ENCODE data around the gene SFTPD.

Gene SFTPD

DNA sequence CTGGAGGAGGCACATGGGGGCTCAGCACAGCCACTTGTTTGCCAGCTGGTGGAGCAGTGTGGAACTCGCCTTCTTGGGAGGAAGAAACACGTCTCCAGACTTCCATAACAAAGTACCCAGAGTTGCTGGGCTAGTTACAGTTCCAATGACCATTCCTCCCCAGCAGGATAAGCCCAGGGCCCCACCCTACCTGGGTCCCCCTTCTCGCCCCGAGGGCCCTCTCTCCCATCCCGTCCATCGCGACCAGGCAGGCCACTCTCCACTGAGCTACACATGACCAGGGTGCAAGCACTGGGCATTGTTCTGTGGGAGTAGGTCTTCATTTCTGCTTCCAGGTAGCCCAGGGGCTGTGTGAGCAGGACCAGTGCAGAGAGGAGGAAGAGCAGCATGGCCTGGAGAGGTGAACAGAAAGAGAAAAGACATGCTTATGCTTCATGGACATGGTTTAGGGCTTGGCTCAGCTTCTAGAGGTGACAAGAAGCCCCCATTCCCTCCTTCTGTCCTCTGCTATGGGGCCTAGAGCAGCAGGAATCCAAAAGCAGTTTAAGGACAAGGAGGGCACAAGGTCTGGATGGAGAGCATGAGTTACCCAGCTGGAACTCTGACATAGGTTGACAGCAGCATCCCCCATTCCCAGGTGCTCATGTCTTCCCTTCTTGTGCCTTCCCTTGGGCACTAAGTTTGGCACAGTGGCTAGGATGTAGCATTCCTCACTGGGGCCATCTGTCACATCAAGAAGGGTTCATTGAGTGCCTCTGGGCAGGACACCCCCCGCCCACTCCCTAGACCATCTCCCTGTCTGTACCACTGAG is 2.4 kb downstream of the SFTPD start:
- Histone ChIP-seq H3K4me3 (replicated peaks; ENCODE audit: insufficient read depth, low read length) (no peak overlapping the region), H3K27me3 (ENCODE audit: insufficient read depth, poor library complexity, severe bottlenecking) (no peaks in the 10 kb centered on the region), H3K27ac (replicated peaks) (no peak overlapping the region)
- no peak for TF ChIP-seq GABPA (IDR thresholded peaks at IDR 0.05; ENCODE audit: low read depth)
- no peak for TF ChIP-seq POLR2AphosphoS5 (IDR thresholded peaks at IDR 0.05; ENCODE audit: low read depth)
- TF ChIP-seq, protein P1, sequence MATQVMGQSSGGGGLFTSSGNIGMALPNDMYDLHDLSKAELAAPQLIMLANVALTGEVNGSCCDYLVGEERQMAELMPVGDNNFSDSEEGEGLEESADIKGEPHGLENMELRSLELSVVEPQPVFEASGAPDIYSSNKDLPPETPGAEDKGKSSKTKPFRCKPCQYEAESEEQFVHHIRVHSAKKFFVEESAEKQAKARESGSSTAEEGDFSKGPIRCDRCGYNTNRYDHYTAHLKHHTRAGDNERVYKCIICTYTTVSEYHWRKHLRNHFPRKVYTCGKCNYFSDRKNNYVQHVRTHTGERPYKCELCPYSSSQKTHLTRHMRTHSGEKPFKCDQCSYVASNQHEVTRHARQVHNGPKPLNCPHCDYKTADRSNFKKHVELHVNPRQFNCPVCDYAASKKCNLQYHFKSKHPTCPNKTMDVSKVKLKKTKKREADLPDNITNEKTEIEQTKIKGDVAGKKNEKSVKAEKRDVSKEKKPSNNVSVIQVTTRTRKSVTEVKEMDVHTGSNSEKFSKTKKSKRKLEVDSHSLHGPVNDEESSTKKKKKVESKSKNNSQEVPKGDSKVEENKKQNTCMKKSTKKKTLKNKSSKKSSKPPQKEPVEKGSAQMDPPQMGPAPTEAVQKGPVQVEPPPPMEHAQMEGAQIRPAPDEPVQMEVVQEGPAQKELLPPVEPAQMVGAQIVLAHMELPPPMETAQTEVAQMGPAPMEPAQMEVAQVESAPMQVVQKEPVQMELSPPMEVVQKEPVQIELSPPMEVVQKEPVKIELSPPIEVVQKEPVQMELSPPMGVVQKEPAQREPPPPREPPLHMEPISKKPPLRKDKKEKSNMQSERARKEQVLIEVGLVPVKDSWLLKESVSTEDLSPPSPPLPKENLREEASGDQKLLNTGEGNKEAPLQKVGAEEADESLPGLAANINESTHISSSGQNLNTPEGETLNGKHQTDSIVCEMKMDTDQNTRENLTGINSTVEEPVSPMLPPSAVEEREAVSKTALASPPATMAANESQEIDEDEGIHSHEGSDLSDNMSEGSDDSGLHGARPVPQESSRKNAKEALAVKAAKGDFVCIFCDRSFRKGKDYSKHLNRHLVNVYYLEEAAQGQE (IDR thresholded peaks at IDR 0.05; ENCODE audit: insufficient replicate concordance, low read depth), result no peak
- no peak for TF ChIP-seq SPI1 (IDR thresholded peaks at IDR 0.05; ENCODE audit: borderline replicate concordance, low read depth)
- TF ChIP-seq, protein P2, sequence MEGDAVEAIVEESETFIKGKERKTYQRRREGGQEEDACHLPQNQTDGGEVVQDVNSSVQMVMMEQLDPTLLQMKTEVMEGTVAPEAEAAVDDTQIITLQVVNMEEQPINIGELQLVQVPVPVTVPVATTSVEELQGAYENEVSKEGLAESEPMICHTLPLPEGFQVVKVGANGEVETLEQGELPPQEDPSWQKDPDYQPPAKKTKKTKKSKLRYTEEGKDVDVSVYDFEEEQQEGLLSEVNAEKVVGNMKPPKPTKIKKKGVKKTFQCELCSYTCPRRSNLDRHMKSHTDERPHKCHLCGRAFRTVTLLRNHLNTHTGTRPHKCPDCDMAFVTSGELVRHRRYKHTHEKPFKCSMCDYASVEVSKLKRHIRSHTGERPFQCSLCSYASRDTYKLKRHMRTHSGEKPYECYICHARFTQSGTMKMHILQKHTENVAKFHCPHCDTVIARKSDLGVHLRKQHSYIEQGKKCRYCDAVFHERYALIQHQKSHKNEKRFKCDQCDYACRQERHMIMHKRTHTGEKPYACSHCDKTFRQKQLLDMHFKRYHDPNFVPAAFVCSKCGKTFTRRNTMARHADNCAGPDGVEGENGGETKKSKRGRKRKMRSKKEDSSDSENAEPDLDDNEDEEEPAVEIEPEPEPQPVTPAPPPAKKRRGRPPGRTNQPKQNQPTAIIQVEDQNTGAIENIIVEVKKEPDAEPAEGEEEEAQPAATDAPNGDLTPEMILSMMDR (IDR thresholded peaks at IDR 0.05; ENCODE audit: insufficient read depth, low read length), result no peak
- DNase-seq (ENCODE audit: low read depth in 1 of 2, low spot score in 1 of 2), result no peak

DNA sequence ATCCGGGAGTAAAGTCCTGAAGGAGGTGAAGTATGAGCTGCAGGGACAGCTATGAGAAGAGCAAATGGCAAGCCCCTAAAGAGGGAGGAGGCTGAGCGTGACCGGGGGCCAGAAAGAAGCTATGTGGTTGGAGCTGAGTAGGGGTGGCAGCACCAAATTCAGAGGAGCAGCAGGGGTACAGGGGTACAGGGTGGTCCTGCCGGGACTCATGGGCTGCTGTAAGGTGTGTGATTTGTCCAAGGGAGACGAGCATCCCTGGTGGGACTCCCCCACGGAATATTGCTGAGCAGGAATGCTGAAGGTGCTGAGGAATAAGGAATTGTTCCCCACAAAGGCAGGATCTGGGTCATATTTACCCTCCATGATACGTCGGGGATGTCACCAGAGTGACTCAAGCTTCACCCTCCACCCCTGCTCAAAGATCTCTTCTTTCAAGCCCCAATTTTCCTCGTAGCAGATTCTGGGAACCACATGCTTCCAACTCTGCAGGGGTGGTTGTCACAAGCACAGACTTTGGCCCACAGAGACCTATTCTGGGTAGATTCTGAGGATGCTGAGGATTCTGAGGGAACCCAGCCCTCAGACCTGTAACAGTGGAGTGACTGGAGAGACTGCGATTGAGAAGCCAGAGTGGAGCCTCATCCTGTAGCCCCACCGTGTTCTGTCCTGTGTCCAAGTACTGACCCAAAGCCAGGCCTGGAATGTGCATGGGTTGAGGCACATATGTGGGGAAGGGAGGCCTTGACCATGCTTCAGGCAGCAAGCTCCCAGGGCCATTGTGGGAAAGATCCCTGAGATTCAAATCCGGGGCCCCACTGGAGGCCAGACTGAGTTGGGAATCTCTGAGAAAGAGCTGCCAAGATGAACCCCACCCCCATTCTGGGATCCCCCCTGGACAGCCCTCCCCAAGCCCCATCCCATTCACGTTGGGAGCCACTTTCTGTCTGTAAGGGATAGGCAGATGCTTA is 4.2 kb downstream of the SFTPD start:
- TF ChIP-seq, protein P2 (IDR thresholded peaks at IDR 0.05; ENCODE audit: insufficient read depth, low read length), result no peak
- TF ChIP-seq POLR2AphosphoS5 (IDR thresholded peaks at IDR 0.05; ENCODE audit: low read depth), result no peak
- TF ChIP-seq SPI1 (IDR thresholded peaks at IDR 0.05; ENCODE audit: borderline replicate concordance, low read depth), result no peak
- TF ChIP-seq GABPA (IDR thresholded peaks at IDR 0.05; ENCODE audit: low read depth), result no peak
- TF ChIP-seq, protein P1 (IDR thresholded peaks at IDR 0.05; ENCODE audit: insufficient replicate concordance, low read depth), result no peak
- Histone ChIP-seq H3K27ac (replicated peaks) (no peak overlapping the region), H3K27me3 (ENCODE audit: insufficient read depth, poor library complexity, severe bottlenecking) (no peaks in the 10 kb centered on the region), H3K4me3 (replicated peaks; ENCODE audit: insufficient read depth, low read length) (no peak overlapping the region)
- DNase-seq (ENCODE audit: low read depth in 1 of 2, low spot score in 1 of 2), result no peak

DNA sequence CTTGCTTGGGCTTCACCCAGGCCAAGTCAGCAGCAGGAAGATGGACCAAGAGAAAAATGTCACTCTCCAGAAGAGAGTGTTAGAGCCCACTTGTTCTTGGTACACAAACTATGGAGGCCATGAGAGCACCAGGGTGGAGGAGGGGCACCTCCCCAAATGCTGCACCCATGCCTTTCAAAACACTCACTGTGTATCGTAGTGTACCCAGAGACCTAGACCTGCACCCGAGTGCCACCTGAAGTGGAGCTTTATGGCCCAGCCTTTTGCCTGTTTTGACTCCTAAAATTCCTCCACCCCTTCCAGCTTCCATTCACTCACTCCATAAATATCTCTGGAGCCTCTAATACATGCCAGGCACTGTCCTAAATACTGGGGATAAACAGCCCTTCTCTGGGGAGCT is 5.0 kb downstream of the SFTPD start:
- Histone ChIP-seq H3K27me3 (ENCODE audit: insufficient read depth, poor library complexity, severe bottlenecking) (no peaks in the 10 kb centered on the region), H3K4me3 (replicated peaks; ENCODE audit: insufficient read depth, low read length) (no peak overlapping the region), H3K27ac (replicated peaks) (no peak overlapping the region)
- TF ChIP-seq POLR2AphosphoS5 (IDR thresholded peaks at IDR 0.05; ENCODE audit: low read depth) (no peak), SPI1 (IDR thresholded peaks at IDR 0.05; ENCODE audit: borderline replicate concordance, low read depth) (no peak), GABPA (IDR thresholded peaks at IDR 0.05; ENCODE audit: low read depth) (no peak)
- TF ChIP-seq, protein P2 (IDR thresholded peaks at IDR 0.05; ENCODE audit: insufficient read depth, low read length), result no peak
- TF ChIP-seq, protein P1 (IDR thresholded peaks at IDR 0.05; ENCODE audit: insufficient replicate concordance, low read depth), result no peak
- DNase-seq (ENCODE audit: low read depth in 1 of 2, low spot score in 1 of 2), result no peak

Data from HL-60 (cell line).